HAP-1 (cell line): ENCODE data around the gene EI24.
A peak's percentile ranks its signal among the peaks of the same experiment; 100 is the strongest.

ENCODE experiments used
- DNase-seq, 2 experiments: peaks; one replicate each; pipeline ENCODE4 v3.0.0-alpha.2; 2016 to 2020; ENCODE audit warnings: low spot score in 2 of 2
- H3K27me3 ChIP-seq: fragments of 250-450 bp; sonication (Bioruptor Pico); 2 replicates; pipeline ENCODE4 v1.5.1; 2020; ENCODE audit warnings: low read depth, mild to moderate bottlenecking, moderate library complexity
- H3K36me3 ChIP-seq: fragments of 250-450 bp; sonication (Bioruptor Pico); replicated peaks from 2 replicates; pipeline ENCODE4 v1.5.1; 2020; ENCODE audit warnings: mild to moderate bottlenecking
- H3K4me1 ChIP-seq: fragments of 250-450 bp; sonication (Bioruptor Pico); 2 replicates; pipeline ENCODE4 v1.5.1; 2020; ENCODE audit warnings: mild to moderate bottlenecking
- H3K4me3 ChIP-seq: fragments of 250-450 bp; sonication (Bioruptor Pico); 2 replicates; pipeline ENCODE4 v1.5.1; 2020; ENCODE audit warnings: mild to moderate bottlenecking, moderate library complexity
- H3K9me3 ChIP-seq: fragments of 250-450 bp; sonication (Bioruptor Pico); 2 replicates; pipeline ENCODE4 v1.5.1; 2020; ENCODE audit warnings: mild to moderate bottlenecking, moderate library complexity
- in situ Hi-C: fragments of 300-500 bp; cut with MboI; formaldehyde crosslinking; loops from 3 replicates; pipeline ENCODE4 v1.14.3; 2020; ENCODE audit warnings: low sequenced_read_pairs, inconsistent platforms, mixed read lengths

EI24 gene

DNA sequence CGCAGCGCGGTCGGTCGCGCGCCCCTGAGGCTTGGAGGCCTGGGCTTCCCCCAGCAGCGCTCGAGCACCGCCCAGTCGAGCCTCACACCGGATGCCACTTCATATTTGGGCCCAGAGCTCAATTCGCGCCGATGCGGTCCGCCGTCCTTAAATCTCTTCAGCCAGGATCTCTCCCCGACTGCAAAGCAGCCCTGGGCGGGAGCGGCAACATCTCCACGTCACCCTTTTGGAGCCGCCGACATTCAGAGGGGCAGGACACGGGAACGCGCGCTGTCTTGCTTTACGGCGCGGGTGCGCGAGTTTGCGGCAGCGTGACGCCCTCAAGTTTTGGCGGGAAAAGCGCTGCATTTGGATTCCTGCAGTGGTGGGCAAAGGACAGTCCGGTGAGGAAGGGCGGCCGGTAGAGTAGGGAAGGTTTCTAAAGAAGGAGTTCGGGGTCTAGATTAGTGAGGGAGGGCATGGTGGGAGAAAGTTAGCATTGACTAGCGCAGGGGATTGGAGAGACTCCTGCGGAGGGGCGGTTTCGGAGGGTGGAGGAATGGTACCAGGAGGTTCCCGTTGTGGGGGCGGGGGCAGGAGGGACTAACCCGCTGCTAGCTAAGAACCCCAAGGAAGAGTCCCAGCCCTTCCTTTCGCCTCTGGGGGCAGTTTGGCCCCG, 56.5 kb downstream of the EI24 start:
- no peaks in the 10 kb centered on the region for H3K9me3 ChIP-seq
- H3K4me3 ChIP-seq, result peak overlapping the region; percentile 51
- in situ Hi-C loops, result loop anchor here (25.0 kb wide), 1 partner anchor 587 kb away; the partner anchor contains the start of genes FAM118B and RPUSD4
- peak; percentile 92 to 95 for DNase-seq
- H3K4me1 ChIP-seq, result peaks cover 15% of the 10 kb centered on the region
- H3K36me3 ChIP-seq, result peaks cover 34% of the 10 kb centered on the region
- no peaks in the 10 kb centered on the region for H3K27me3 ChIP-seq

GRCh38 chr11:125626288-125626950, 57.1 kb downstream of the EI24 start:
- H3K27me3 ChIP-seq, result no peaks in the 10 kb centered on the region
- peak; percentile 93 to 96 for DNase-seq
- peak overlapping the region; percentile 51 for H3K4me3 ChIP-seq
- in situ Hi-C loops, result loop anchor here (25.0 kb wide), 1 partner anchor 586 kb away; the partner anchor contains the start of genes FAM118B and RPUSD4
- peaks cover 15% of the 10 kb centered on the region for H3K4me1 ChIP-seq
- H3K9me3 ChIP-seq, result no peaks in the 10 kb centered on the region
- H3K36me3 ChIP-seq, result peaks cover 28% of the 10 kb centered on the region

GRCh38 chr11:125627236-125627910, 58.1 kb downstream of the EI24 start:
- in situ Hi-C loops, result loop anchor here (25.0 kb wide), 1 partner anchor 585 kb away; the partner anchor contains the start of genes FAM118B and RPUSD4
- H3K4me3 ChIP-seq, result peak overlapping the region; percentile 51
- H3K36me3 ChIP-seq, result peaks cover 20% of the 10 kb centered on the region
- peaks cover 15% of the 10 kb centered on the region for H3K4me1 ChIP-seq
- no peaks in the 10 kb centered on the region for H3K9me3 ChIP-seq
- DNase-seq, result peak in 1 of 2 experiments; percentile 28
- H3K27me3 ChIP-seq, result no peaks in the 10 kb centered on the region
